ENCODE data around the gene LRRC72.
"Not testable (repeated sequence)": the region's sequence is repeated elsewhere in the genome, so short reads cannot be mapped to it uniquely, and the experiment has no call there.

Gene LRRC72

GRCh38 chr7:16526742-16527540 lies at the start of gene LRRC72:
Gene LRRC72, plus strand, starts transcription at chr7:16526825. Its CDS starts 128 bp downstream, at chr7:16526953.
- DNase-seq (ENCODE audit: low read depth): no peak

DNA sequence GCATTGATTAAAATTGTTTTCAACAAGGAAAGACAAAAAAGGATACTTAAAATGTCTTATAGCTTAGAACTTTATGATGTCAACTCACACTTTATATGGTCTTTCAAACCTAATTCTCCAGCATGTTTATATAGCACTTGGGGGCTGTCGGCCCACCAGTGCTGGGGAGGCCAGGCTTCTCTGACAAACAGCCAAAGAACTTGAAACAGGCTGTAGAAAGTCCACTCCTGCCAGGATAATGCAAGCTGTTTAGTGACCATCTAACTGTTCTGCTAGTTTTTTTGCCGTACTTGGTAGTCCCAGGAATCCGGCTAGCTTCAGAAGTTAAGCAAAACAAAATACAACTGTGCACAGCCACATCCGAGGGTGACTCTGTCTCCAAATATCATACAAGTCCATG lies 47.5 kb upstream of the LRRC72 start:
- no peak for DNase-seq (ENCODE audit: low read depth)

GRCh38 chr7:16479591-16479990 lies 47.0 kb upstream of the LRRC72 start:
- no peak for DNase-seq (ENCODE audit: low read depth)

GRCh38 chr7:16484453-16485158 lies 42.0 kb upstream of the LRRC72 start:
- DNase-seq (ENCODE audit: low read depth): no peak

- DNase-seq (ENCODE audit: low read depth): no peak
These were observed 35.5 kb upstream of the LRRC72 start for GRCh38 chr7:16491148-16491547.

DNA sequence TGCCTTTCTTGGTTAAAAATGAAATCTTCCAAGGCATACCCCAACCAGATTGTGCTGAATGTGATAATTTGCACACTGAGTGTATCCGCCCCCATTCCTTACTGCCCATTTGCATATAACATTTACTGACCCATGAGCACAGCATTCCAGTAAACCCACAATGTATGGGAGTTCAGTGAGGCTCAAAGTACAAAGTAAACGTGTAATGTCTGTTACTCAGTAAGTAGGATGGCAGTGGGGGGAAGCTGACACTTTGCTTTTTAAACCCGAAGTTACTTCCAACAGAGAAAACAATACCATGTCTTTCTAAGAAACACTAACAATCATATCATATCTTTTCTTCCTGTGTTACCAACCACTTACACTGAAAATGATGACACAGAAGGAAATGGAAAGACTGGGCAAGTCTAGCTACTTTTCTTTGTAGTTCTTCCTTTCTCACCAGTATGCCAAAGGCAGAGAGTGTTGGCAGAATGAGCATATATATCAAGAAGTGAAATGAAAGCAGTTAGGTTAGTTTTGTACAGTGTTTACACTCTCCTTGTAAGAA lies 34.0 kb upstream of the LRRC72 start:
- no peak for DNase-seq (ENCODE audit: low read depth)

DNA sequence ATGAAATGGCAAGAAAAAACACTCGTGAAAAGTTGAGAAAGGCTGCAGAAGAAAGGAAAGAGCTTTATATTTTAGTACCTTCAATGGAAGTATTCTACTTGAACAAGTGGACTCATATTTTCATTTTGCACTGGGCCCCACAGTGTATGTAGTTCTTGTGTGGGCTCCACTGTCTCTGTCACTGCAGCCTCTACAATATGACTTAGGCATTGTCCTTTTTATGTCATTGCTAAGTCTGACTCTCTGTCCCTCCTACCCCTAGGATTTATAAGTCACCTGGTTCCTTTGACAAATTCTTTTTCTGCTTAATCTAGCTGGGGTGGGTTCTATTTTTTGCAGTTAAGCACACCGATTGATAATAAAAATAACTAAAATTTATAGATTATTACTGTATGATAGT lies 33.4 kb upstream of the LRRC72 start:
- no peak for DNase-seq (ENCODE audit: low read depth)

DNA sequence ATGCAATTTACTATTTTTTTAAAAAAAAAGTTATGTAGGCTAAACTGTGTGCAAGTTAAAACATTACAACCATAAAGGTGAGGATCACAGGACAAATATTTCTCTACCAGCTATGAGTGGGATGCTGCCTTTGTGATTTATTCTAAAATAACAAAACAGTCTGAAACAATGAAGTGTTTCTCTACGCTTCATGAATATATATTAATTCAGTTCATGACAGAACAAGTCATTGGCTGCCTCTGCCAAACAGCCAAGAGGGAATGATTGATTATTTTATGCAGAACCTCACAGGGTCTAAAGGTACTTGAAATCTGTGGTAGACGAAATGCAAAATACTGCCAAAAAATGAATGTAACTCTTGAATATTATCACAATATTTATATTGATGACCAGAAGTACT lies 32.1 kb upstream of the LRRC72 start:
- no peak for DNase-seq (ENCODE audit: low read depth)

GRCh38 chr7:16494955-16495719 lies 31.5 kb upstream of the LRRC72 start:
- DNase-seq (ENCODE audit: low read depth): no peak

DNA sequence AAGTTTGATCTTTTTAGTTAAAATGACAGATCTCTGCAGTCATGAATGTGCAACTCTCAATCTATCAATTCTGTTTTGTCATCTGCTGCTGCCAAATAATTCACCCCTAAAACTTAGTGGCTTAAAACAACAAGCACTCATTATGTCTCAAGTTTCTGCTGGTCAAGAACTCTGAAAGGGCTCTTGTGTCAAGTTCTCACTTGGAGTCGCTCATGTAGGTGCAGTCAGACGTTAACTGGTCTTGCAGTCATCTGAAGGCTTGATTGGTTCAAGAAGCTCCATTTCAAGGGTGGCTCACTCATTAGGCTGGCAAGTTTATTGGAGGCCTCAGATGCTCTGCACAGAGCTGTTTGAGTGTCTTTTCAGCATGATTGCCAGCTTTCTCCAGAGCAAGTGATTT lies 28.5 kb upstream of the LRRC72 start:
- DNase-seq (ENCODE audit: low read depth): no peak

DNA sequence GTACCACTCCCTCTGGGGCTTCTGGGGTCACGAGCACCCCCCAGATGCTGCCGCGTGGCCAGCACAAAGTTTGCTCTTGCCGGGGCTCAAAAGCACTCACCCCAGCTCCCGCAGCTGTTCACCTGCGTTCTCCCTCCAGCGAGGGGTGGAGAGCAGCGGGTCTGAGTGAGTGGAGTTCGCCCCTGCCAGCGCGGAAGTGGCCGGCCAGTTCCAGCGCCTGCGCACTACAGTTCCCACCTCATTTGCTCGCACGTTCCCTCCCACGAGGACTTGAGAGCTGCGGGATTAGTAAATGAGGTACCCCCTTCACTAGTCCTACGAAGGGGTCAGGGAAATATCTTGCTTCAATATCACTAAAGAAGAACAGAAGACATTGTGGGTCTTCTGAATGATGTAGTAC lies 24.3 kb upstream of the LRRC72 start:
- DNase-seq (ENCODE audit: low read depth): no peak

DNA sequence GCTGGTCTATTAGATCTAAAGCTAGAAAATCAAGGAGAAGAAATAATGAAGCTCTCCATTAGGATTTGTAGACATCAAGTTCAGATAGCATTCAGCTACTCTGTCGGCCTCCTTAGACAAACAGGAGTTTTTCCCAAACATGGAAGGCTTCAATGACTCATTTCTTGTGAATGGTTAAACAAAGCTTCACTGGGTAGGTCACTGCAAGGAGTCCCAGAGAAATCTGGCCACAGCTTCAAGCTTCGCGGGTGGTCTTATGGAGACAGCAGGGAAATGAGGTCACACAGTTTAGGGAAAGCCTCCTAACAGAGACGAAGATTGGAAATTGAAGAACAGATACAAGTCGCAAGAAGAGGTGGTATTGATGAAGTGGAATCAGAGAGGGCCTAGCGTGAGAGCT lies 22.6 kb upstream of the LRRC72 start:
- no peak for DNase-seq (ENCODE audit: low read depth)

- DNase-seq (ENCODE audit: low read depth): not testable (repeated sequence)
These were observed 20.2 kb upstream of the LRRC72 start for GRCh38 chr7:16506422-16506821.

- no peak for DNase-seq (ENCODE audit: low read depth)
These were observed 16.8 kb upstream of the LRRC72 start for GRCh38 chr7:16509829-16510228.

DNA sequence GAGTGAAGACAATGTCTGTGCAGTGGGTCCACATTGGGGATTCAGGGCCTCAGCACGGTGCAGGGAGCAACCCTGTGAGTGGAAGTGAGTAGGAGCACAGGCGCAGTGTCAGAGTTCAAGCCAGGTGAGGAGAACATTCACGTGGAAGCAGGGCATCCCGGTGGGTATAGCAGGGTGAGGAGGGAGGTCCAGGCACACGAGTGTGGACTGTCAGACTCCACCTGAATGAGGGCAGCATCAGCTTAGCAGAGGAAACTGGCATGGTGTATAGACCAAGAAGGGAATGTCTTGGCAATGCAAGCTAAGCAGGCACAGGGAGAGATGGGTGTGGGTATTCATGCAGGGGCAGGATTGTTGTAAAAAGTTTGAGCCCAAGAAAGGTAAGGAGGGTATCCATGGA lies 15.3 kb upstream of the LRRC72 start:
- no peak for DNase-seq (ENCODE audit: low read depth)

GRCh38 chr7:16512097-16512496 lies 14.5 kb upstream of the LRRC72 start:
- no peak for DNase-seq (ENCODE audit: low read depth)

- DNase-seq (ENCODE audit: low read depth): no peak
These were observed 12.4 kb upstream of the LRRC72 start for GRCh38 chr7:16514271-16514670.

DNA sequence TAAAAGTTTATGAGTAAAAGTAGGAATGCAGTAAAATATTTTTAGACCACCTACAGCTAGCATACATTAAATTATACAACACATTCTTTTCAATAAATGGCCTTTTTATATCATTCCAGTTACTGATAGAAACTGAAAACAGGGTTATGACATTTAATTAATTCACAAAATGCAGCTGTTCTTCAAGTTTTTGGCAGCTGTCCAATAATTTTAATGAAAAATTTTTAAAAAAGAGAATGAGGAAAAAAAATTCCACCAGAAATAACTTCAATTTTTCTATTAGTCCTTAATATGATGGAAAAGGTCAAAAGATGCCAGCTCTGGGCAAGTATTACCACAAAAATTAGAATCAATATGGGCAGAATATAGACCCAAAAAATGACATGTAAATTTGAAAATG lies 11.9 kb upstream of the LRRC72 start:
- DNase-seq (ENCODE audit: low read depth): no peak

DNA sequence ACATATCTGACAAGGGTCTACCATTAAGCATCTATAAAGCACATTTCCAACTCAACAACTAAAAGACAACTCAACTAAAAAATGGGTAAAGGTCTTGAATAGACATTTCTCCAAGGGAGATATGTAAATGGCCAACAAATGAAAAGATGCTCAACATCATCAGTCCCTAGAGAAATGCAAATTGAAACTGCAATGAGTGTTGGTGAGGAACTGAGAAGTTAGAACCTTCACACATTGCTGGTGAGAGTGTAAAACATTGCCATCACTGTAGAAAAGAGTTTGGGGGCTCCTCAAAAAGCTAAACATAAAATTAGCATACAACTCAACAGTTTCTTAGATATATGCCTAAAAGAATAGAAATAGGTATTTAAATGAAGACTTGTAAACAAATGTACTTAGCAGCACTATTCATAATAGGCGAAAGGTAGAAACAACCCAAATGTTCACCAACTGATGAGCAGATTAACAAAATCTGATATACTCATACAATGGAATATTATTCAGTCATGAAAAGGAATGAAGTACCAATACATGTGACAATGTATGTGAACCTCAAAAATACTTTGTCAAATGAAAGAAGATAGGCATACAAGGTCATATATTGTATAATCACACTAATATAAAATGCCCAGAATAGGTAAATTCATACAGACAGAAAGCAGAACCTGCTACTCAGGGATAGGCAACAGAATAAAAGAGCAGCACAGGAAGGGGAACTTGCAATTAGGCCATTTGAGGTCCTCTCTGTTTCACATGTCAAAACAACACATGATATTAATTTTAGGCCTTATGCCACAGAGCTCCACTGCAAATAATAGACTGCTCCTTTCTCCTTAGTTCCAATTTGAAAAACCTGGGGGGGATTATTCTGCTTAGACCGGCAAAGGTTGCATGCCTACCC lies 10.6 kb upstream of the LRRC72 start:
- no peak for DNase-seq (ENCODE audit: low read depth)

DNA sequence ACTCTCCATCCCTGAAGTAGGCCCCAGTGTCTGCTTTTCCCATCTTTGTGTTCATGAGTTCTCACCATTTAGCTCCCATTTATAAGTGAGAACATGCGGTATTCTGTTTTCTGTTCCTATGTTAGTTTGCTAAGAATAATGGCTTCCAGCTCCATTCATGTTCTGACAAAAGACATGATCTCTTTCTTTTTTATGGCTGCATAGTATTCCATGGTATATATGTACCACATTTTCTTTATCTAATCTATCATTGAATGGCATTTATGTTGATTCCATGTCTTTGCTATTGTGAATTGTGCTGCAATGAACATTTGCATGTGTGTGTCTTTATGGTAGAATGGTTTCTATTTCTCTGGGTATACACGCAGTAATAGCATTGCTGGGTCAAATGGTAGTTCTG lies 6.6 kb upstream of the LRRC72 start:
- DNase-seq (ENCODE audit: low read depth): not testable (repeated sequence)

GRCh38 chr7:16524332-16524731 lies 2.3 kb upstream of the LRRC72 start:
- no peak for DNase-seq (ENCODE audit: low read depth)

GRCh38 chr7:16528520-16528919 lies 1.9 kb downstream of the LRRC72 start:
- no peak for DNase-seq (ENCODE audit: low read depth)
